Body of pancreas (tissue), 4 donors: ENCODE results near the gene MTA1.

Experiments
- CTCF ChIP-seq, 7 experiments: fragments of 450-650 bp in 4 of 7; fragments of 200-600 bp in 3 of 7; sonication (generic) in 3 of 7; IDR thresholded peaks; one replicate each; pipeline ENCODE4 v1.5.1; 2016 to 2019; ENCODE audit warnings: antibody characterized with exemption in 7 of 7
- POLR2A ChIP-seq, 3 donors: fragments of 450-650 bp; IDR thresholded peaks; one replicate each; pipeline ENCODE4 v1.6.1; 2016; ENCODE audit warnings: antibody characterized with exemption in 3 of 3, mild to moderate bottlenecking in 2 of 3

GRCh38 chr14:105444859-105445258, 25.2 kb downstream of the MTA1 start:
- TF ChIP-seq CTCF (IDR thresholded peaks at IDR 0.05) (no peak), POLR2A (IDR thresholded peaks at IDR 0.05) (no peak)
